Measurements from ENCODE around the gene MACROD2. TPM values are rescaled to one million over a fixed set of nuclear protein-coding genes. Genes with fewer than 3 reads are reported as not detected.
A peak's percentile ranks its signal among the peaks of the same experiment; 100 is the strongest.

The MACROD2 gene
- total RNA-seq, 1 donor from 2014 or later, result 2.4 TPM

DNA sequence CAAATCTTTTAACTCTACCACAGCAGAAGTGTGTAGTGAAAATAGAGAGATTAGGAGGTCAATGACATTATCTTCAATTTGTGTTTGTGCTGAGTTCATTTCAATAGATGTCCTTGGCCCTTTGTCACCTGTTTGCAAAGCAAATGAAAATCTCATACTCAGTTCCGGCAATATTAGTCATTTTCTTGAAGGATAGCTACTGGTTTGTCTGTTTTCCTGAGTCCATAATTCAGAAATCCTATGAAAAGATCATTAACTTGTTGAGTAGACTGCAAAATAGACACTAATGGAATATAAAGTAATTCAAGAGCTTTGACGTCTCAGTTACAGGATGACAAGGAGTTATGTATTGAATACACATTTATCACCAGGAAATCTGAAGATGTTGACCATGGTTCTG, 1163.2 kb downstream of the MACROD2 start:
- Histone ChIP-seq H3K4me3 (ENCODE audit: insufficient read depth, low read depth, low read length) (no peak overlapping the region), H3K4me1 (ENCODE audit: insufficient read depth, low read length) (no peaks in the 10 kb centered on the region), H3K36me3 (ENCODE audit: insufficient read depth, low read length) (no peaks in the 10 kb centered on the region), H3K79me2 (ENCODE audit: insufficient read depth, low read length) (no peaks in the 10 kb centered on the region), H3K27ac (ENCODE audit: low read depth, low read length) (no peak overlapping the region), H3K27me3 (ENCODE audit: insufficient read depth, low read length) (no peaks in the 10 kb centered on the region), H3K4me2 (ENCODE audit: low read length) (no peak overlapping the region), H2AFZ (ENCODE audit: low read depth, low read length) (no peak overlapping the region), H4K20me1 (ENCODE audit: insufficient read depth, low read length) (no peaks in the 10 kb centered on the region), H3K9ac (ENCODE audit: low read length) (no peak overlapping the region), H3K9me3 (ENCODE audit: insufficient read depth, low read depth, low read length) (no peaks in the 10 kb centered on the region)
- DNase-seq (ENCODE audit: low read depth) (no peak), FAIRE-seq (no peak)
- Mint-ChIP-seq H3K27me3 (ENCODE audit: low read depth, unreplicated experiment) (no peaks in the 10 kb centered on the region), H3K4me1 (ENCODE audit: low read depth, unreplicated experiment) (peaks cover 10% of the 10 kb centered on the region), H3K4me3 (ENCODE audit: unreplicated experiment) (no peak overlapping the region), H3K36me3 (ENCODE audit: low read depth, unreplicated experiment) (peaks cover 3% of the 10 kb centered on the region), H3K27ac (ENCODE audit: unreplicated experiment) (no peak overlapping the region), H3K9me3 (ENCODE audit: unreplicated experiment) (no peaks in the 10 kb centered on the region)
- TF ChIP-seq, protein P1, sequence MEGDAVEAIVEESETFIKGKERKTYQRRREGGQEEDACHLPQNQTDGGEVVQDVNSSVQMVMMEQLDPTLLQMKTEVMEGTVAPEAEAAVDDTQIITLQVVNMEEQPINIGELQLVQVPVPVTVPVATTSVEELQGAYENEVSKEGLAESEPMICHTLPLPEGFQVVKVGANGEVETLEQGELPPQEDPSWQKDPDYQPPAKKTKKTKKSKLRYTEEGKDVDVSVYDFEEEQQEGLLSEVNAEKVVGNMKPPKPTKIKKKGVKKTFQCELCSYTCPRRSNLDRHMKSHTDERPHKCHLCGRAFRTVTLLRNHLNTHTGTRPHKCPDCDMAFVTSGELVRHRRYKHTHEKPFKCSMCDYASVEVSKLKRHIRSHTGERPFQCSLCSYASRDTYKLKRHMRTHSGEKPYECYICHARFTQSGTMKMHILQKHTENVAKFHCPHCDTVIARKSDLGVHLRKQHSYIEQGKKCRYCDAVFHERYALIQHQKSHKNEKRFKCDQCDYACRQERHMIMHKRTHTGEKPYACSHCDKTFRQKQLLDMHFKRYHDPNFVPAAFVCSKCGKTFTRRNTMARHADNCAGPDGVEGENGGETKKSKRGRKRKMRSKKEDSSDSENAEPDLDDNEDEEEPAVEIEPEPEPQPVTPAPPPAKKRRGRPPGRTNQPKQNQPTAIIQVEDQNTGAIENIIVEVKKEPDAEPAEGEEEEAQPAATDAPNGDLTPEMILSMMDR (IDR thresholded peaks at IDR 0.05; ENCODE audit: insufficient read depth, low read depth, low read length), result no peak

- no peak for TF ChIP-seq EZH2 (IDR thresholded peaks at IDR 0.05; ENCODE audit: insufficient read depth, low read length)
- TF ChIP-seq, protein P1 (IDR thresholded peaks at IDR 0.05; ENCODE audit: insufficient read depth, low read depth, low read length), result no peak
- Mint-ChIP-seq H3K27me3 (ENCODE audit: low read depth, unreplicated experiment) (no peaks in the 10 kb centered on the region), H3K36me3 (ENCODE audit: low read depth, unreplicated experiment) (peaks cover 3% of the 10 kb centered on the region), H3K9me3 (ENCODE audit: unreplicated experiment) (no peaks in the 10 kb centered on the region), H3K4me3 (ENCODE audit: unreplicated experiment) (peak overlapping the region; percentile 7), H3K4me1 (ENCODE audit: low read depth, unreplicated experiment) (peaks cover 3% of the 10 kb centered on the region), H3K27ac (ENCODE audit: unreplicated experiment) (no peak overlapping the region)
- Histone ChIP-seq H3K27ac (ENCODE audit: low read depth, low read length) (no peak overlapping the region), H3K4me1 (ENCODE audit: insufficient read depth, low read length) (no peaks in the 10 kb centered on the region), H3K4me2 (ENCODE audit: low read length) (no peak overlapping the region), H3K27me3 (ENCODE audit: insufficient read depth, low read length) (no peaks in the 10 kb centered on the region), H3K36me3 (ENCODE audit: insufficient read depth, low read length) (no peaks in the 10 kb centered on the region), H4K20me1 (ENCODE audit: insufficient read depth, low read length) (no peaks in the 10 kb centered on the region), H3K79me2 (ENCODE audit: insufficient read depth, low read length) (no peaks in the 10 kb centered on the region), H3K4me3 (ENCODE audit: insufficient read depth, low read depth, low read length) (no peak overlapping the region), H3K9me3 (ENCODE audit: insufficient read depth, low read depth, low read length) (no peaks in the 10 kb centered on the region), H3K9ac (ENCODE audit: low read length) (no peak overlapping the region), H2AFZ (ENCODE audit: low read depth, low read length) (no peak overlapping the region)
- DNase-seq (ENCODE audit: low read depth), result no peak
- FAIRE-seq, result no peak
Observed at GRCh38 chr20:15162079-15162647, 1166.8 kb downstream of the MACROD2 start.

GRCh38 chr20:15163632-15164031, 1168.3 kb downstream of the MACROD2 start:
- Mint-ChIP-seq H3K4me3 (ENCODE audit: unreplicated experiment) (no peak overlapping the region), H3K4me1 (ENCODE audit: low read depth, unreplicated experiment) (peaks cover 3% of the 10 kb centered on the region), H3K36me3 (ENCODE audit: low read depth, unreplicated experiment) (no peaks in the 10 kb centered on the region), H3K9me3 (ENCODE audit: unreplicated experiment) (no peaks in the 10 kb centered on the region), H3K27me3 (ENCODE audit: low read depth, unreplicated experiment) (no peaks in the 10 kb centered on the region), H3K27ac (ENCODE audit: unreplicated experiment) (no peak overlapping the region)
- no peak overlapping the region for H2AFZ ChIP-seq (ENCODE audit: low read depth, low read length)
- H3K27ac ChIP-seq (ENCODE audit: low read depth, low read length), result no peak overlapping the region
- H3K9ac ChIP-seq (ENCODE audit: low read length), result no peak overlapping the region
- H4K20me1 ChIP-seq (ENCODE audit: insufficient read depth, low read length), result no peaks in the 10 kb centered on the region
- H3K4me2 ChIP-seq (ENCODE audit: low read length), result no peak overlapping the region
- H3K9me3 ChIP-seq (ENCODE audit: insufficient read depth, low read depth, low read length), result no peaks in the 10 kb centered on the region
- H3K36me3 ChIP-seq (ENCODE audit: insufficient read depth, low read length), result no peaks in the 10 kb centered on the region
- DNase-seq (ENCODE audit: low read depth), result no peak
- no peaks in the 10 kb centered on the region for H3K4me1 ChIP-seq (ENCODE audit: insufficient read depth, low read length)
- TF ChIP-seq, protein P1 (IDR thresholded peaks at IDR 0.05; ENCODE audit: insufficient read depth, low read depth, low read length), result no peak
- no peak for TF ChIP-seq EZH2 (IDR thresholded peaks at IDR 0.05; ENCODE audit: insufficient read depth, low read length)
- no peaks in the 10 kb centered on the region for H3K79me2 ChIP-seq (ENCODE audit: insufficient read depth, low read length)
- FAIRE-seq, result no peak
- H3K4me3 ChIP-seq (ENCODE audit: insufficient read depth, low read depth, low read length), result no peak overlapping the region
- no peaks in the 10 kb centered on the region for H3K27me3 ChIP-seq (ENCODE audit: insufficient read depth, low read length)
